Tibial artery (tissue), 4 donors: ENCODE measurements around the gene PCBP3.
"Not testable (repeated sequence)": the region's sequence is repeated elsewhere in the genome, so short reads cannot be mapped to it uniquely, and the experiment has no call there.

ENCODE experiments used
- DNase-seq, 2 donors: peaks; one replicate each; pipeline ENCODE4 v3.0.0-alpha.2; 2019
- H3K27ac ChIP-seq, 2 donors: fragments of 200-600 bp; sonication (generic) in 1 of 2; 1 replicate in 1 of 2; 2 replicates in 1 of 2; pipeline ENCODE4 v1.5.1; 2018 to 2019; ENCODE audit warnings: mild to moderate bottlenecking in 1 of 2
- H3K27me3 ChIP-seq, 2 donors: fragments of 200-600 bp; sonication (generic) in 1 of 2; one replicate each; pipeline versions ENCODE4 v1.5.1 to v1.6.0; 2016 to 2019
- H3K36me3 ChIP-seq, 3 donors: fragments of 200-600 bp; sonication (generic) in 2 of 3; one replicate each; pipeline ENCODE4 v1.5.1; 2016 to 2019; ENCODE audit warnings: mild to moderate bottlenecking in 2 of 3
- H3K4me1 ChIP-seq, 4 donors: fragments of 200-600 bp; sonication (generic) in 2 of 4; 1 replicate in 3 of 4; 2 replicates in 1 of 4; pipeline ENCODE4 v1.5.1; 2016 to 2019
- H3K4me3 ChIP-seq, 2 donors: fragments of 200-600 bp; sonication (generic) in 1 of 2; 1 replicate in 1 of 2; 2 replicates in 1 of 2; pipeline ENCODE4 v1.5.1; 2018 to 2019; ENCODE audit warnings: mild to moderate bottlenecking in 2 of 2
- H3K9me3 ChIP-seq, 3 donors: fragments of 200-600 bp; sonication (generic) in 1 of 3; one replicate each; pipeline ENCODE4 v1.5.1; 2016 to 2019
- CTCF ChIP-seq, 2 experiments: fragments of 200-600 bp in 1 of 2; fragments of 450-650 bp in 1 of 2; IDR thresholded peaks; one replicate each; pipeline ENCODE4 v1.5.1; 2017 to 2019; ENCODE audit warnings: antibody characterized with exemption in 2 of 2, mild to moderate bottlenecking in 1 of 2, moderate library complexity in 1 of 2
- intact Hi-C: fragments of 100-400 bp; cut with DNase I; formaldehyde crosslinking; loops from one replicate; pipeline ENCODE4 v1.15.0; 2023; ENCODE audit warnings: low total_unique reads

The PCBP3 gene

DNA sequence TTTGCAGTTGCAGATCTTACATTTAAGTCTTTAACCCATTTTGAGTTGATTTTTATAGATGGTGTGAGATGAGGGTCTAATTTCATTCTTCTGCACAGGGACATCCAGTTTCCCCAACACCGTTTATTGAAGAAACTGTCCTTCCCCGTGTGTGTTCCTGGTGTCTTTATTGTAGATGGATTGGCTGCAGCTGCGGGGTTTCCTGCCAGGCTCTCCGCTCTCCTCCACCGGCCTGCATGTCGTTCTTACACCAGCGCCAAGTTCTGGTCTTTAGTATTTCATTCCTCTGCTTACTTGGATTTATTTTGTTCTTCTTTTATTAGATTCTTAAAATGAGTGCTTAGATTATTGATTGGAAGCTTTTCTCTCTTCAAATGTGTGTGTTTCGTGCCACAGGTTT, 239.1 kb downstream of the PCBP3 start:
- no peak for DNase-seq
- H3K9me3 ChIP-seq: no peaks in the 10 kb centered on the region
- no peak for TF ChIP-seq CTCF (IDR thresholded peaks at IDR 0.05)
- H3K36me3 ChIP-seq: no peaks in the 10 kb centered on the region
- intact Hi-C loops: no loop called here
- no peak overlapping the region for H3K27ac ChIP-seq
- peaks cover 0 to under 1% of the 10 kb centered on the region in 2 donors for H3K27me3 ChIP-seq
- H3K4me3 ChIP-seq: no peak overlapping the region
- H3K4me1 ChIP-seq: peaks cover 0 to 12% (median 8%) of the 10 kb centered on the region in 4 donors

- Histone ChIP-seq H3K27me3 (no peaks in the 10 kb centered on the region), H3K9me3 (no peaks in the 10 kb centered on the region), H3K4me1 (peaks cover 0 to 12% (median 8%) of the 10 kb centered on the region in 4 donors), H3K36me3 (no peaks in the 10 kb centered on the region), H3K4me3 (no peak overlapping the region), H3K27ac (no peak overlapping the region)
- DNase-seq: no peak
- intact Hi-C loops: no loop called here
- no peak for TF ChIP-seq CTCF (IDR thresholded peaks at IDR 0.05)
Observed at GRCh38 chr21:45883090-45883489, 239.6 kb downstream of the PCBP3 start.

DNA sequence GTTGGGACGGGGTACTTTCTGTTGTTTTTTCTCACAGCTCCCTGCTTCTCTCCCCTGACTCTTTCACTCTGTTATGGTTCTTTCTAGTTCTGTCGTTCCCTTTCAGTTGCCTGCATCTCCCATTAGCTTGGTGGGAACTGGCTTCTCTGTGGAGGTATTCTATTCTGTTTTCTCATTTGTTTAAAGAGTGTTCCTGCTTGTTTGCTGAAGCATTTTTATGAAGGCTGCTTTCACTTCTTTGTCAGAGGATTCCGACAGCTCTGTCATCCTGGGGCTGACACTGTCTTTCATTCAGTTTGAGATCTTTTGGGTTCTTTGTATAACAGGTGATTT, 242.0 kb downstream of the PCBP3 start:
- no peak overlapping the region for H3K4me3 ChIP-seq
- H3K36me3 ChIP-seq: no peaks in the 10 kb centered on the region
- peaks cover 0 to 12% of the 10 kb centered on the region in 2 donors for H3K27me3 ChIP-seq
- no peak for DNase-seq
- no peak for TF ChIP-seq CTCF (IDR thresholded peaks at IDR 0.05)
- intact Hi-C loops: no loop called here
- peaks cover 0 to 10% (median 7%) of the 10 kb centered on the region in 4 donors for H3K4me1 ChIP-seq
- H3K27ac ChIP-seq: no peak overlapping the region
- H3K9me3 ChIP-seq: no peaks in the 10 kb centered on the region

DNA sequence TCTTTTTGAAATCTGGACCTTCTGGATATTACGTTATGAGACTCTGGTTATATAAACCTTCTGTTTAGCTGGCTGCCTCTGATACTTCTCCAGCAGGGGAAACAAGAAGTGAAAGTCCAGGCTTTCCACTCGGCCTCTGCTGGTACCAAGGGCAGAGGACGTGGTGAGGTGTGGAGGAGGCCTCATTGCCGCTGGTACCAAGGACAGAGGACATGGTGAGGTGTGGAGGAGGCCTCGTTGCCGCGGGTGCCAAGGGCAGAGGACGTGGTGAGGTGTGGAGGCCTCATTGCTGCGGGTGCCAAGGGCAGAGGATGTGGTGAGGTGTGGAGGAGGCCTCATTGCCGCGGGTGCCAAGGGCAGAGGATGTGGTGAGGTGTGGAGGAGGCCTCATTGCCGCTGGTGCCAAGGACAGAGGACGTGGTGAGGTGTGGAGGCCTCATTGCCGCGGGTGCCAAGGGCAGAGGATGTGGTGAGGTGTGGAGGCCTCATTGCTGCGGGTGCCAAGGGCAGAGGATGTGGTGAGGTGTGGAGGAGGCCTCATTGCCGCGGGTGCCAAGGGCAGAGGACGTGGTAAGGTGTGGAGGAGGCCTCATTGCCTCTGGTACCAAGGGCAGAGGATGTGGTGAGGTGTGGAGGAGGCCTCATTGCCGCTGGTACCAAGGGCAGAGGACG, 242.5 kb downstream of the PCBP3 start:
- H3K9me3 ChIP-seq, H3K27ac ChIP-seq, H3K36me3 ChIP-seq, intact Hi-C loops, H3K4me3 ChIP-seq, DNase-seq: not testable (repeated sequence)
- peaks cover 0 to 10% (median 7%) of the 10 kb centered on the region in 4 donors for H3K4me1 ChIP-seq
- H3K27me3 ChIP-seq: peaks cover 0 to 12% of the 10 kb centered on the region in 2 donors

- Histone ChIP-seq H3K36me3 (no peaks in the 10 kb centered on the region), H3K27me3 (peaks cover 0 to 15% of the 10 kb centered on the region in 2 donors), H3K4me1 (peaks cover 0 to 10% (median 7%) of the 10 kb centered on the region in 4 donors), H3K4me3 (no peak overlapping the region), H3K9me3 (no peaks in the 10 kb centered on the region), H3K27ac (peak overlapping the region; percentile 44 to 57)
- intact Hi-C loops: no loop called here
- DNase-seq: no peak
- TF ChIP-seq CTCF (IDR thresholded peaks at IDR 0.05): no peak
Observed at GRCh38 chr21:45886610-45887026, 243.1 kb downstream of the PCBP3 start.

- intact Hi-C loops: no loop called here
- Histone ChIP-seq H3K36me3 (no peaks in the 10 kb centered on the region), H3K9me3 (no peaks in the 10 kb centered on the region), H3K27ac (peak overlapping the region; percentile 44 to 57), H3K4me3 (no peak overlapping the region), H3K27me3 (peaks cover 0 to 17% of the 10 kb centered on the region in 2 donors), H3K4me1 (peaks cover 0 to 10% (median 7%) of the 10 kb centered on the region in 4 donors)
- no peak for TF ChIP-seq CTCF (IDR thresholded peaks at IDR 0.05)
- no peak for DNase-seq
Observed at GRCh38 chr21:45887120-45887611, 243.6 kb downstream of the PCBP3 start.
